Ascending aorta (tissue), 2 donors: ENCODE results near the gene TULP1. TPM values are rescaled to one million over a fixed set of nuclear protein-coding genes. Genes with fewer than 3 reads are reported as not detected.

ENCODE experiments used
- DNase-seq, 2 donors: peaks; one replicate each; pipeline ENCODE4 v3.0.0-alpha.2; 2019; ENCODE audit warnings: low spot score in 2 of 2
- H3K27ac ChIP-seq, 2 donors: fragments of 200-600 bp; sonication (generic); one replicate each; pipeline ENCODE4 v1.5.1; 2016 to 2017; ENCODE audit warnings: mild to moderate bottlenecking in 1 of 2
- H3K27me3 ChIP-seq: fragments of 200-600 bp; sonication (generic); one replicate; pipeline ENCODE4 v1.5.1; 2017
- H3K36me3 ChIP-seq, 2 donors: fragments of 200-600 bp; sonication (generic); one replicate each; pipeline ENCODE4 v1.5.1; 2016
- H3K4me1 ChIP-seq, 2 donors: fragments of 200-600 bp; sonication (generic); one replicate each; pipeline ENCODE4 v1.5.1; 2016 to 2017; ENCODE audit warnings: mild to moderate bottlenecking in 1 of 2
- H3K4me3 ChIP-seq, 2 donors: fragments of 200-600 bp; sonication (generic); one replicate each; pipeline ENCODE4 v1.5.1; 2016 to 2017; ENCODE audit warnings: mild to moderate bottlenecking in 1 of 2
- H3K9me3 ChIP-seq, 2 donors: fragments of 200-600 bp; sonication (generic); one replicate each; pipeline ENCODE4 v1.5.1; 2016
- CTCF ChIP-seq, 3 experiments: fragments of 200-600 bp in 2 of 3; fragments of 450-650 bp in 1 of 3; sonication (generic) in 2 of 3; IDR thresholded peaks; one replicate each; pipeline ENCODE4 v1.5.1; 2016 to 2019; ENCODE audit warnings: antibody characterized with exemption in 3 of 3, mild to moderate bottlenecking in 1 of 3, moderate library complexity in 1 of 3
- intact Hi-C: fragments of 100-400 bp; cut with DNase I; formaldehyde crosslinking; loops from one replicate; pipeline ENCODE4 v1.15.1; 2023
- total RNA-seq: library from RNA; depleted of rRNA; stranded (reverse); fragments of >200 nt; gene quantifications from one replicate; pipeline ENCODE4 v1.1.0, GENCODE V29; 2016

The TULP1 gene
- total RNA-seq, 1 donor from 2014 or later, result not detected

DNA sequence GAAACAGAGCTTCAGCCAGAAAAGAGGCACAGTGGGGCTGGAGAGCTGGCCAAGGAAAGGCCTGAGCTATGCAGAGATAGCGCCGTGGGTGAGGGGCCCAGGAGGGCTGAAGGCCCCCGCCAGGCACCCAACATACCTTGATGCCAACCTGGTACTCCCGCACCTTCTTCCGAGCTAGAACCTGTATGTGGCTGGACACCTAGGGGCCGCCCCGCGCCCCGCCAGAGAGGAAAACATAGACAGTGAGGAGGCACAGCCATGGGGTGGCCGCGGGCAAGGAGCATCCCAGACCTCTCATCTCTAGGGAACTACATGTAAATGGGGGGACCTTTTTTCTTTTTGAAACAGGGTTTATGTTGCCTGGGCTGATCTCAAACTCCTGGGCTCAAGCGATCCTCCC is 32.5 kb downstream of the TULP1 start:
- Histone ChIP-seq H3K27me3 (no peaks in the 10 kb centered on the region), H3K4me1 (peaks cover 0 to 5% of the 10 kb centered on the region in 2 donors), H3K36me3 (peaks cover 53 to 82% of the 10 kb centered on the region in 2 donors), H3K4me3 (no peak overlapping the region), H3K27ac (peak overlapping the region in 1 of 2 donors; percentile 9), H3K9me3 (no peaks in the 10 kb centered on the region)
- TF ChIP-seq CTCF (IDR thresholded peaks at IDR 0.05), result no peak
- intact Hi-C loops, result loop anchor here (10.0 kb wide), 1 partner anchor 325 kb away; no protein-coding TSS in a partner anchor
- DNase-seq, result no peak

- Histone ChIP-seq H3K4me3 (no peak overlapping the region), H3K27me3 (no peaks in the 10 kb centered on the region), H3K36me3 (peaks cover 59 to 83% of the 10 kb centered on the region in 2 donors), H3K9me3 (no peaks in the 10 kb centered on the region), H3K27ac (no peak overlapping the region), H3K4me1 (no peaks in the 10 kb centered on the region)
- no peak for DNase-seq
- no peak for TF ChIP-seq CTCF (IDR thresholded peaks at IDR 0.05)
- intact Hi-C loops, result no loop called here
Measured at GRCh38 chr6:35478259-35478658, 34.4 kb downstream of the TULP1 start.

- no peak overlapping the region for H3K27ac ChIP-seq
- H3K9me3 ChIP-seq, result no peaks in the 10 kb centered on the region
- intact Hi-C loops, result no loop called here
Measured at GRCh38 chr6:35477551-35478179, 35.0 kb downstream of the TULP1 start.

DNA sequence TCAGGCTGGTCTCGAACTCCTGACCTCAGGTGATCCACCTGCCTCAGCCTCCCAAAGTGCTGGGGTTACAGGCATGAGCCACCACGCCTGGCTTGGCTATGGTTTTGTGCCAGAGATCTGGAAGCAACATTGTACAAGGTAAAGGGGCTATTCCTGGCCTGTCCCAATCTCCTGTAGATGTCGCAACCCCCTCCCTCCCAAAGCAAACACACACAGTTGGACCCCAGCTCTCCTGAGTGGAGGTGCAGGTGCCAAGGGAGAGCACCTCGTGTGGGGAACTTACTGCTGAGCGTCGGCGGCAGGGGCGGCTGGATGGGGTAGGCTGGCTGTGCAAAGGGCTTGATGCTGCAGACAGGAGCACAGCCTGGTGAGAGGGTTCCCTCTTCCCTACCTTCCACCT is 35.7 kb downstream of the TULP1 start:
- Histone ChIP-seq H3K27ac (no peak overlapping the region), H3K4me1 (no peaks in the 10 kb centered on the region), H3K9me3 (no peaks in the 10 kb centered on the region), H3K36me3 (peaks cover 59 to 83% of the 10 kb centered on the region in 2 donors), H3K27me3 (no peaks in the 10 kb centered on the region), H3K4me3 (no peak overlapping the region)
- intact Hi-C loops, result no loop called here
- DNase-seq, result no peak
- TF ChIP-seq CTCF (IDR thresholded peaks at IDR 0.05), result no peak

More at GRCh38 chr6:35477551-35478179, 35.0 kb downstream of the TULP1 start:
- Histone ChIP-seq H3K4me3 (no peak overlapping the region), H3K36me3 (peaks cover 58 to 83% of the 10 kb centered on the region in 2 donors), H3K27me3 (no peaks in the 10 kb centered on the region), H3K4me1 (no peaks in the 10 kb centered on the region)
- no peak for DNase-seq
- TF ChIP-seq CTCF (IDR thresholded peaks at IDR 0.05), result no peak

GRCh38 chr6:35476004-35476403 is 36.7 kb downstream of the TULP1 start:
- Histone ChIP-seq H3K36me3 (peaks cover 68 to 88% of the 10 kb centered on the region in 2 donors), H3K27ac (no peak overlapping the region), H3K4me1 (peaks cover 0 to under 1% of the 10 kb centered on the region in 2 donors), H3K27me3 (no peaks in the 10 kb centered on the region), H3K4me3 (no peak overlapping the region), H3K9me3 (no peaks in the 10 kb centered on the region)
- TF ChIP-seq CTCF (IDR thresholded peaks at IDR 0.05), result no peak
- no peak for DNase-seq
- intact Hi-C loops, result no loop called here
